HepG2 (cell line): Measurements from ENCODE around the gene PAFAH1B1. TPM values are rescaled to one million over a fixed set of nuclear protein-coding genes. Genes with fewer than 3 reads are reported as not detected.

ENCODE experiments used
- HDAC1 ChIP-seq: sonication (generic); formaldehyde crosslinking; IDR thresholded peaks from 2 replicates; pipeline ENCODE4 v1.5.1; 2020; ENCODE audit warnings: mild to moderate bottlenecking, missing genetic modification reagents
- ISX ChIP-seq: sonication (generic); formaldehyde crosslinking; conservative IDR thresholded peaks from 2 replicates; pipeline ENCODE4 v1.5.0; 2020; ENCODE audit warnings: missing genetic modification reagents
- KDM5A ChIP-seq: fragments of 200-600 bp; sonication (generic); IDR thresholded peaks from 2 replicates; pipeline ENCODE4 v1.7.0; 2018; ENCODE audit warnings: antibody characterized with exemption, mild to moderate bottlenecking, low read length, borderline replicate concordance
- MXD4 ChIP-seq: IDR thresholded peaks from 2 replicates; pipeline ENCODE4 v1.6.1; 2016; ENCODE audit warnings: mild to moderate bottlenecking, missing biosample characterization, missing genetic modification reagents
- NR2C2 ChIP-seq: sonication (generic); formaldehyde crosslinking; IDR thresholded peaks from 2 replicates; pipeline ENCODE4 v1.4.0; 2020; ENCODE audit warnings: missing genetic modification reagents, mild to moderate bottlenecking, moderate library complexity, borderline replicate concordance
- RBM22 ChIP-seq: fragments of 200-400 bp; formaldehyde crosslinking; optimal IDR thresholded peaks from 2 replicates; pipeline ENCODE3; 2017; ENCODE audit warnings: mild to moderate bottlenecking, low read length, moderate library complexity
- REL ChIP-seq: sonication (generic); formaldehyde crosslinking; conservative IDR thresholded peaks from 2 replicates; pipeline ENCODE4 v1.8.0; 2022; ENCODE audit warnings: mild to moderate bottlenecking, missing genetic modification reagents, moderate library complexity
- ZMAT3 ChIP-seq: sonication (generic); formaldehyde crosslinking; conservative IDR thresholded peaks from 2 replicates; pipeline ENCODE4 v1.7.0; 2021; ENCODE audit warnings: missing genetic modification reagents
- ZNF101 ChIP-seq: sonication (generic); formaldehyde crosslinking; IDR thresholded peaks from 2 replicates; pipeline ENCODE4 v1.4.0; 2020; ENCODE audit warnings: mild to moderate bottlenecking, low read depth, missing genetic modification reagents, borderline replicate concordance
- ZNF20 ChIP-seq: sonication (generic); formaldehyde crosslinking; IDR thresholded peaks from 2 replicates; pipeline ENCODE4 v1.4.0; 2020; ENCODE audit warnings: mild to moderate bottlenecking, moderate library complexity, missing genetic modification reagents
- ZNF333 ChIP-seq: sonication (generic); formaldehyde crosslinking; IDR thresholded peaks from 2 replicates; pipeline ENCODE4 v1.4.0; 2020; ENCODE audit warnings: mild to moderate bottlenecking, missing genetic modification reagents, borderline replicate concordance
- ZNF501 ChIP-seq: sonication (generic); formaldehyde crosslinking; IDR thresholded peaks from 2 replicates; pipeline ENCODE4 v1.5.1; 2020; ENCODE audit warnings: mild to moderate bottlenecking, moderate library complexity, missing genetic modification reagents
- ZNF552 ChIP-seq: sonication (generic); formaldehyde crosslinking; IDR thresholded peaks from 2 replicates; pipeline ENCODE4 v1.9.0; 2022; ENCODE audit warnings: missing genetic modification reagents, mild to moderate bottlenecking, borderline replicate concordance
- ZNF564 ChIP-seq: sonication (generic); formaldehyde crosslinking; IDR thresholded peaks from 2 replicates; pipeline ENCODE4 v1.8.1; 2023; ENCODE audit warnings: mild to moderate bottlenecking, missing genetic modification reagents
- polyA plus RNA-seq, 8 experiments: library from polyadenylated mRNA; depleted of rRNA in 3 of 8; stranded (reverse) in 7 of 8; unstranded in 1 of 8; fragments of >200 nt; fragmentation: Illumina TruSeq in 4 of 8; extraction: Trizol in 4 of 8; gene quantifications; 2 replicates each; pipeline versions ENCODE4 v1.2.1 to v1.2.3, GENCODE V29; 2011 to 2016; ENCODE audit warnings: low read depth in 4 of 8, missing spikeins in 1 of 8, mixed read lengths in 1 of 8; ENCODE audit not compliant: insufficient read depth in 1 of 8
- total RNA-seq, 5 experiments: library from RNA; depleted of rRNA; stranded (reverse); fragments of >200 nt; fragmentation: Illumina TruSeq; extraction: Trizol; gene quantifications; 2 replicates each; pipeline ENCODE4 v1.2.3, GENCODE V29; 2016; ENCODE audit warnings: low read depth in 1 of 5
- TF ChIP-seq, protein P1 (sequence below): sonication (generic); formaldehyde crosslinking; IDR thresholded peaks from 2 replicates; pipeline ENCODE4 v1.5.0; 2020; ENCODE audit warnings: missing genetic modification reagents
- TF ChIP-seq, protein P2 (sequence below): sonication (generic); formaldehyde crosslinking; IDR thresholded peaks from 2 replicates; pipeline ENCODE4 v1.8.0; 2022; ENCODE audit warnings: missing genetic modification reagents, mild to moderate bottlenecking, moderate library complexity, borderline replicate concordance
- TF ChIP-seq, protein P3 (sequence below): sonication (generic); formaldehyde crosslinking; IDR thresholded peaks from 2 replicates; pipeline ENCODE4 v1.5.0; 2020; ENCODE audit warnings: missing genetic modification reagents, mild to moderate bottlenecking, borderline replicate concordance
- TF ChIP-seq, protein P4 (sequence below): sonication (generic); formaldehyde crosslinking; IDR thresholded peaks from 2 replicates; pipeline ENCODE4 v1.5.0; 2020; ENCODE audit warnings: mild to moderate bottlenecking, missing genetic modification reagents, moderate library complexity
- TF ChIP-seq, protein P5 (sequence below): conservative IDR thresholded peaks from 2 replicates; pipeline ENCODE4 v1.6.1; 2018; ENCODE audit warnings: missing genetic modification reagents

PAFAH1B1 gene
- total and polyA plus RNA-seq, 2 of the 13 experiments (the other 11 are each of a cell fraction or from before 2014, with no cell fraction given): 46.0 to 64.9 TPM

DNA sequence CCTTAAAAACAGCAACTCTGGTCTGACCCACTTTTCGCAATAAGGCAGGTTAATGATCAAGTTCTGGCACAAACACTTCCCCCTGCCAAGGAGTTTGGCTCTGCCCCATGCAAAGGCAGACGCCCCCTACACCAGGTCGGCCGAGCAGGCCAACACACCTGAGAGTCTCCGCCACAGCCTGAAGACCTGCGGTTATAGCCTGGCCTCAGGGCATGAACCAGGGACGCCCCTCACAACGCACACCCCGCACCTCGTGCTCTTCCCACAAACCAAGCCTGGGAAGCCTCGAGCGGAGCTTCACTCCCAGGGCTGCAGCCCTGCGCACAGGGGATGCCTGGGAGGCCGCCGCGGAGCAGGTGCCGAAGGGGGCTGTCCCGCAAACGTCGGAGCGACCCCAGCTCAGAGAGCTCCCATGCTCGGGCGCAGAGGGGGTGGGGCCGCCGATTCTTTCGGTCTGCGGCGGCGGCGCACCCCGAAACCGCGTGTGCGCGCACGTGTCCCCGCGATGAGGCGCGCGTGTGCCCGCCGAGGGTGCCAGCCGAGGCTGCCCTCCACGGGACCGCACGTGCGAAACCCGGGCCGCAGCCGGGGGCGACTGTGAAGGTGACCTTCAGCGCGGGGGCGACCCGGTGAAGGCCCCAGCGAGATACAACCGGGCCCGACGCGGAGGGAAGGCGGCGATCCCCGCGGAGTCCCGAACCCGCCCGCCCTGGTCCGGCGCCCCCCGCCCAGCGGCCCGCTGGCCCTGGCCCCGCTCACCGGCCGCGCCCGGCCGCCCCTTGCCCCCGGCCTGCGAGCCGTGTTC lies 117.6 kb downstream of the PAFAH1B1 start (continued):
- TF ChIP-seq, protein P1, sequence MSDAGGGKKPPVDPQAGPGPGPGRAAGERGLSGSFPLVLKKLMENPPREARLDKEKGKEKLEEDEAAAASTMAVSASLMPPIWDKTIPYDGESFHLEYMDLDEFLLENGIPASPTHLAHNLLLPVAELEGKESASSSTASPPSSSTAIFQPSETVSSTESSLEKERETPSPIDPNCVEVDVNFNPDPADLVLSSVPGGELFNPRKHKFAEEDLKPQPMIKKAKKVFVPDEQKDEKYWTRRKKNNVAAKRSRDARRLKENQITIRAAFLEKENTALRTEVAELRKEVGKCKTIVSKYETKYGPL (CRISPR knock-in tag): no peak
- TF ChIP-seq, protein P2, sequence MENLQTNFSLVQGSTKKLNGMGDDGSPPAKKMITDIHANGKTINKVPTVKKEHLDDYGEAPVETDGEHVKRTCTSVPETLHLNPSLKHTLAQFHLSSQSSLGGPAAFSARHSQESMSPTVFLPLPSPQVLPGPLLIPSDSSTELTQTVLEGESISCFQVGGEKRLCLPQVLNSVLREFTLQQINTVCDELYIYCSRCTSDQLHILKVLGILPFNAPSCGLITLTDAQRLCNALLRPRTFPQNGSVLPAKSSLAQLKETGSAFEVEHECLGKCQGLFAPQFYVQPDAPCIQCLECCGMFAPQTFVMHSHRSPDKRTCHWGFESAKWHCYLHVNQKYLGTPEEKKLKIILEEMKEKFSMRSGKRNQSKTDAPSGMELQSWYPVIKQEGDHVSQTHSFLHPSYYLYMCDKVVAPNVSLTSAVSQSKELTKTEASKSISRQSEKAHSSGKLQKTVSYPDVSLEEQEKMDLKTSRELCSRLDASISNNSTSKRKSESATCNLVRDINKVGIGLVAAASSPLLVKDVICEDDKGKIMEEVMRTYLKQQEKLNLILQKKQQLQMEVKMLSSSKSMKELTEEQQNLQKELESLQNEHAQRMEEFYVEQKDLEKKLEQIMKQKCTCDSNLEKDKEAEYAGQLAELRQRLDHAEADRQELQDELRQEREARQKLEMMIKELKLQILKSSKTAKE (CRISPR knock-in tag): no peak
- TF ChIP-seq NR2C2: 0 out of 2 replicates have a peak, but pooled peaks have one; percentile 69
- peak; percentile 46 for TF ChIP-seq REL (CRISPR knock-in tag)
- no peak; the same call in 1 of the 2 replicates for TF ChIP-seq KDM5A
- TF ChIP-seq ZNF564 (CRISPR knock-in tag): peak; percentile 54; the same call in 1 of the 2 replicates
- 0 out of 2 replicates have a peak, but pooled peaks have one; percentile 71 for TF ChIP-seq ZNF20 (CRISPR knock-in tag)
- TF ChIP-seq ZMAT3 (CRISPR knock-in tag): 0 out of 2 replicates have a peak, but pooled peaks have one; percentile 14
- no peak for TF ChIP-seq ZNF552 (CRISPR knock-in tag)
- TF ChIP-seq ISX: 0 out of 2 replicates have a peak, but pooled peaks have one; percentile 54
- TF ChIP-seq ZNF333: 0 out of 2 replicates have a peak, but pooled peaks have one; percentile 27
- TF ChIP-seq, protein P3, sequence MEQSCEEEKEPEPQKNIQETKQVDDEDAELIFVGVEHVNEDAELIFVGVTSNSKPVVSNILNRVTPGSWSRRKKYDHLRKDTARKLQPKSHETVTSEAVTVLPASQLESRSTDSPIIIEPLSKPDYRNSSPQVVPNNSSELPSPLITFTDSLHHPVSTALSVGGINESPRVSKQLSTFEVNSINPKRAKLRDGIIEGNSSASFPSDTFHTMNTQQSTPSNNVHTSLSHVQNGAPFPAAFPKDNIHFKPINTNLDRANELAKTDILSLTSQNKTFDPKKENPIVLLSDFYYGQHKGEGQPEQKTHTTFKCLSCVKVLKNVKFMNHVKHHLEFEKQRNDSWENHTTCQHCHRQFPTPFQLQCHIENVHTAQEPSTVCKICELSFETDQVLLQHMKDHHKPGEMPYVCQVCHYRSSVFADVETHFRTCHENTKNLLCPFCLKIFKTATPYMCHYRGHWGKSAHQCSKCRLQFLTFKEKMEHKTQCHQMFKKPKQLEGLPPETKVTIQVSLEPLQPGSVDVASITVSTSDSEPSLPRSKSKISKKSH (CRISPR knock-in tag): peak; percentile 94
- TF ChIP-seq, protein P4, sequence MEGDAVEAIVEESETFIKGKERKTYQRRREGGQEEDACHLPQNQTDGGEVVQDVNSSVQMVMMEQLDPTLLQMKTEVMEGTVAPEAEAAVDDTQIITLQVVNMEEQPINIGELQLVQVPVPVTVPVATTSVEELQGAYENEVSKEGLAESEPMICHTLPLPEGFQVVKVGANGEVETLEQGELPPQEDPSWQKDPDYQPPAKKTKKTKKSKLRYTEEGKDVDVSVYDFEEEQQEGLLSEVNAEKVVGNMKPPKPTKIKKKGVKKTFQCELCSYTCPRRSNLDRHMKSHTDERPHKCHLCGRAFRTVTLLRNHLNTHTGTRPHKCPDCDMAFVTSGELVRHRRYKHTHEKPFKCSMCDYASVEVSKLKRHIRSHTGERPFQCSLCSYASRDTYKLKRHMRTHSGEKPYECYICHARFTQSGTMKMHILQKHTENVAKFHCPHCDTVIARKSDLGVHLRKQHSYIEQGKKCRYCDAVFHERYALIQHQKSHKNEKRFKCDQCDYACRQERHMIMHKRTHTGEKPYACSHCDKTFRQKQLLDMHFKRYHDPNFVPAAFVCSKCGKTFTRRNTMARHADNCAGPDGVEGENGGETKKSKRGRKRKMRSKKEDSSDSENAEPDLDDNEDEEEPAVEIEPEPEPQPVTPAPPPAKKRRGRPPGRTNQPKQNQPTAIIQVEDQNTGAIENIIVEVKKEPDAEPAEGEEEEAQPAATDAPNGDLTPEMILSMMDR: peak; percentile 28; the same call in 1 of the 2 replicates
- TF ChIP-seq, protein P5, sequence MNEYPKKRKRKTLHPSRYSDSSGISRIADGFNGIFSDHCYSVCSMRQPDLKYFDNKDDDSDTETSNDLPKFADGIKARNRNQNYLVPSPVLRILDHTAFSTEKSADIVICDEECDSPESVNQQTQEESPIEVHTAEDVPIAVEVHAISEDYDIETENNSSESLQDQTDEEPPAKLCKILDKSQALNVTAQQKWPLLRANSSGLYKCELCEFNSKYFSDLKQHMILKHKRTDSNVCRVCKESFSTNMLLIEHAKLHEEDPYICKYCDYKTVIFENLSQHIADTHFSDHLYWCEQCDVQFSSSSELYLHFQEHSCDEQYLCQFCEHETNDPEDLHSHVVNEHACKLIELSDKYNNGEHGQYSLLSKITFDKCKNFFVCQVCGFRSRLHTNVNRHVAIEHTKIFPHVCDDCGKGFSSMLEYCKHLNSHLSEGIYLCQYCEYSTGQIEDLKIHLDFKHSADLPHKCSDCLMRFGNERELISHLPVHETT (CRISPR knock-in tag): no peak
- TF ChIP-seq ZNF501 (CRISPR knock-in tag): peak; percentile 79; the same call in 1 of the 2 replicates
- no peak; the same call in 1 of the 2 replicates for TF ChIP-seq MXD4 (CRISPR knock-in tag)
- no peak for TF ChIP-seq ZNF101
- peak; percentile 76; the same call in 1 of the 2 replicates for TF ChIP-seq HDAC1 (CRISPR knock-in tag)
- TF ChIP-seq RBM22: peak; percentile 50
